Measurements from ENCODE around the gene NPPB. TPM values are rescaled to one million over a fixed set of nuclear protein-coding genes. Genes with fewer than 3 reads are reported as not detected.

NPPB gene
- total RNA-seq, 1 experiment from 2014 or later: 0.35 TPM

DNA sequence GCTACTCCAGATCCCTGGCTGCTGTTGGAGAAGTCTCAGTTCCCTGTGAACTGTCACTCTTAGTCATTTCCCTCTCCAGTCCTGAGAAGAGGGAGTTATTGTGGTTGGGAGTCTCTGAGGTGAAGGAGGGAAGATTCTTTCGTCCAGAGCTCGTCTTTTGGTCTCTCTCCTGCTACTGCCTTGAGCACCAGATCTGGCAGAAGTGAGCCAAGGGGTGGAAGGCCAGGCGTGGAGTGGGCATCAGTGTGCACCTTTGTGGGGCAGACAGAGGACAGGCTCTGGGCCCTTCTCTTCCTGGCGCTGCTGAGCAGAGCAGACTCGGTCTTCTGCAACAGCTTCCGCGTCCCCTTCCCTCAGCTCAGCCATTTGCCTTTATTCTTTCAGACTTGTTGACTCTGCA, 33.6 kb downstream of the NPPB start:
- Histone ChIP-seq H3K27me3 (ENCODE audit: insufficient read depth, low read length) (no peaks in the 10 kb centered on the region), H3K9me3 (ENCODE audit: control insufficient read depth, low read depth, low read length) (no peaks in the 10 kb centered on the region), H2BK20ac (ENCODE audit: low read depth, low read length, poor library complexity, severe bottlenecking) (no peak overlapping the region), H3K27ac (ENCODE audit: insufficient read length, low read depth, low read length) (no peak overlapping the region), H4K20me1 (ENCODE audit: control insufficient read depth, insufficient read depth, insufficient read length) (peaks cover 2% of the 10 kb centered on the region), H3K79me1 (ENCODE audit: insufficient read depth, low read depth, low read length, poor library complexity, severe bottlenecking) (no peaks in the 10 kb centered on the region), H2AFZ (ENCODE audit: low read length) (no peak overlapping the region), H3T11ph (ENCODE audit: low read length) (no peak overlapping the region), H3K4me2 (ENCODE audit: insufficient read depth, insufficient read length, low read length) (no peak overlapping the region), H4K5ac (ENCODE audit: insufficient read length, low read depth, low read length) (no peak overlapping the region), H4K91ac (ENCODE audit: insufficient read length, low read depth, low read length) (no peak overlapping the region), H3K14ac (ENCODE audit: insufficient read depth, low read length) (no peak overlapping the region), H3K4me1 (ENCODE audit: insufficient read depth, low read length) (no peaks in the 10 kb centered on the region), H3K4ac (ENCODE audit: low read depth, low read length) (no peak overlapping the region), H2BK12ac (ENCODE audit: insufficient read length, low read depth, low read length) (no peak overlapping the region), H2BK120ac (ENCODE audit: low read depth, low read length, poor library complexity, severe bottlenecking) (no peak overlapping the region), H2BK5ac (ENCODE audit: insufficient read length, low read length) (no peak overlapping the region), H2BK15ac (ENCODE audit: low read depth, low read length) (no peak overlapping the region), H3K56ac (ENCODE audit: insufficient read length, low read depth, low read length) (no peak overlapping the region), H3K18ac (ENCODE audit: insufficient read length, low read depth, low read length) (no peak overlapping the region), H3K9ac (ENCODE audit: extremely low read depth, insufficient read length, low read length) (no peak overlapping the region), H3K23ac (ENCODE audit: insufficient read length, low read depth, low read length) (no peak overlapping the region), H4K8ac (replicated peaks; ENCODE audit: insufficient read length, low read depth, low read length) (no peak overlapping the region), H2AK5ac (ENCODE audit: insufficient read length, low read length) (no peak overlapping the region), H3K79me2 (ENCODE audit: insufficient read depth, low read length) (no peaks in the 10 kb centered on the region), H3K23me2 (ENCODE audit: insufficient read length, low read depth, low read length, poor library complexity, severe bottlenecking) (no peaks in the 10 kb centered on the region)
- no peak for DNase-seq
- Mint-ChIP-seq H3K36me3 (ENCODE audit: insufficient read depth in 1 of 3, low read depth in 3 of 3) (peaks cover 22 to 79% (median 42%) of the 10 kb centered on the region in 3 experiments), H3K4me3 (no peak overlapping the region), H3K4me1 (no peaks in the 10 kb centered on the region), H3K27me3 (ENCODE audit: low read depth) (no peaks in the 10 kb centered on the region), H3K9me3 (no peaks in the 10 kb centered on the region), H3K27ac (no peak overlapping the region)
- no peak for TF ChIP-seq CTCF (conservative IDR thresholded peaks at IDR 0.05)
- no CpG with 5 or more reads among the region's 7 CpGs for WGBS (ENCODE audit: extremely low coverage, insufficient read length, low lambda C conversion rate)
